22Rv1 (cell line): ENCODE data around the gene MRPS10.

Experiments used
- ZFX ChIP-seq: fragments of 450-650 bp; IDR thresholded peaks from 2 replicates; pipeline ENCODE4 v1.6.1; 2017; ENCODE audit warnings: antibody characterized with exemption, borderline replicate concordance
- TF ChIP-seq, protein P1 (sequence below): fragments of 450-650 bp; IDR thresholded peaks from 2 replicates; pipeline ENCODE4 v1.5.1; 2017; ENCODE audit warnings: mild to moderate bottlenecking

DNA sequence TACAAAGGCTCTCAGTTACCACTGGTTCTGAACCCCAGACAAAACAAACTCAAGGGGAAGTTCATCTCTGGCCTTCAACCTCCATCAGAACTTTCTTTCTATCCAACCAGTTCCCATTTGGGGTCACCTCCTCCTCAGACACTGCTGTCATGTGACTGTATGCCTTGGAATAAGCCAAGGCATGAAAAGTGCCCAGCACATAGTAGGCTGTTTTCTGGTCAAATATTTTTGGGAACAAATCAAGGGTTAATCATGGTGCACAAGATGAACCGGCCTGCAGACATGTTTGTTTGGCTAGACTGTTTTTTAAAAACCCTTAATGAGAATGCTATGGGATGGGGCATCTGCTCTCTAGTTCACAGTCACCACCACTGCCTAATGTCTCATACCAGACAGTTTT lies 48.9 kb upstream of the MRPS10 start:
- TF ChIP-seq, protein P1, sequence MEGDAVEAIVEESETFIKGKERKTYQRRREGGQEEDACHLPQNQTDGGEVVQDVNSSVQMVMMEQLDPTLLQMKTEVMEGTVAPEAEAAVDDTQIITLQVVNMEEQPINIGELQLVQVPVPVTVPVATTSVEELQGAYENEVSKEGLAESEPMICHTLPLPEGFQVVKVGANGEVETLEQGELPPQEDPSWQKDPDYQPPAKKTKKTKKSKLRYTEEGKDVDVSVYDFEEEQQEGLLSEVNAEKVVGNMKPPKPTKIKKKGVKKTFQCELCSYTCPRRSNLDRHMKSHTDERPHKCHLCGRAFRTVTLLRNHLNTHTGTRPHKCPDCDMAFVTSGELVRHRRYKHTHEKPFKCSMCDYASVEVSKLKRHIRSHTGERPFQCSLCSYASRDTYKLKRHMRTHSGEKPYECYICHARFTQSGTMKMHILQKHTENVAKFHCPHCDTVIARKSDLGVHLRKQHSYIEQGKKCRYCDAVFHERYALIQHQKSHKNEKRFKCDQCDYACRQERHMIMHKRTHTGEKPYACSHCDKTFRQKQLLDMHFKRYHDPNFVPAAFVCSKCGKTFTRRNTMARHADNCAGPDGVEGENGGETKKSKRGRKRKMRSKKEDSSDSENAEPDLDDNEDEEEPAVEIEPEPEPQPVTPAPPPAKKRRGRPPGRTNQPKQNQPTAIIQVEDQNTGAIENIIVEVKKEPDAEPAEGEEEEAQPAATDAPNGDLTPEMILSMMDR, result no peak
- no peak for TF ChIP-seq ZFX
